Omental fat pad (tissue), 4 donors: ENCODE data around the gene SGCG. TPM values are rescaled to one million over a fixed set of nuclear protein-coding genes. Genes with fewer than 3 reads are reported as not detected.

Experiments used
- ATAC-seq: fragments of 150-250 bp; one replicate; pipeline ENCODE4 v1.9.1; 2016; ENCODE audit warnings: mild to moderate bottlenecking, moderate library complexity; ENCODE audit not compliant: low FRiP score
- DNase-seq: peaks from one replicate; pipeline ENCODE4 v3.0.0-alpha.2; 2019; ENCODE audit warnings: low spot score
- CTCF ChIP-seq, 3 donors: fragments of 450-650 bp; IDR thresholded peaks; one replicate each; pipeline ENCODE4 v1.5.1; 2016 to 2017; ENCODE audit warnings: antibody characterized with exemption in 3 of 3, mild to moderate bottlenecking in 3 of 3, moderate library complexity in 2 of 3
- total RNA-seq, 4 donors: library from RNA; depleted of rRNA; stranded (reverse); fragments of >200 nt; gene quantifications; one replicate each; pipeline ENCODE4 v1.1.0, GENCODE V29; 2016

SGCG gene
- total RNA-seq, 4 donors from 2014 or later, result 1.1 to 3.9 (median 2.6) TPM; not detected in 1

DNA sequence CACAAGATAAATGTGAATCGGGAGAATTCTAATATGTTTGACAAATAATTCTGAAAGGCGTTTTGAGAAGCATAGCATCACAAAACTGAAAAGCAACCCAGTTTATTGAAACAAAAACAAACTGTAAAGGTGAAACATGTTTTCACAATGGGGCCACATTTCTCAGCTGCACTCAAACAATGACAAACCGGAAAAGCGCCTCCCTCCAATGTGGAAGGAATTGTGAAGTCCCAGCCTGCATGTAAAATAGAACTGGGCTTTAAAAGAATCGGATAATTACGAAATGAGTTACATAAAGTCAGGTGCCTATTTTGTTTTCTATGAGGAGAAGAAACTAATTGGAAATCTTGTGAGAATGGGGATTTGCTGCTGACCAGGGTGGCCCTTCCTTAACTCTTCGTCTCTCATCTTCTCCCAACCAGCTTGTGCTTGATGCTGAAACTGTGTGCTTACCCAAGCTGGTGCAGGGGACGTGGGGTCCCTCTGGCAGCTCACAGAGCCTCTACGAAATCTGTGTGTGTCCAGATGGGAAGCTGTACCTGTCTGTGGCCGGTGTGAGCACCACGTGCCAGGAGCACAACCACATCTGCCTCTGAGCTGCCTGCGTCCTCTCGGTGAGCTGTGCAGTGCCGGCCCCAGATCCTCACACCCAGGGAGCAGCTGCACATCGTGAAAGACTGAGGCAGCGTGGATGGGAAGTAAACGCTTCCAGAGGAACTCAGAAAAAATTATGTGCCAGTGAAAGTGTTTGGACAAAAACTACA lies 143.3 kb downstream of the SGCG start:
- DNase-seq (no peak), ATAC-seq (no peak)
- TF ChIP-seq CTCF (IDR thresholded peaks at IDR 0.05), result no peak

GRCh38 chr13:23325191-23325590 lies 144.4 kb downstream of the SGCG start:
- no peak for TF ChIP-seq CTCF (IDR thresholded peaks at IDR 0.05)
- ATAC-seq, result no peak
- DNase-seq, result no peak

- ATAC-seq (no peak), DNase-seq (no peak)
- TF ChIP-seq CTCF (IDR thresholded peaks at IDR 0.05), result no peak
These were observed 149.6 kb downstream of the SGCG start for GRCh38 chr13:23330356-23330755.

DNA sequence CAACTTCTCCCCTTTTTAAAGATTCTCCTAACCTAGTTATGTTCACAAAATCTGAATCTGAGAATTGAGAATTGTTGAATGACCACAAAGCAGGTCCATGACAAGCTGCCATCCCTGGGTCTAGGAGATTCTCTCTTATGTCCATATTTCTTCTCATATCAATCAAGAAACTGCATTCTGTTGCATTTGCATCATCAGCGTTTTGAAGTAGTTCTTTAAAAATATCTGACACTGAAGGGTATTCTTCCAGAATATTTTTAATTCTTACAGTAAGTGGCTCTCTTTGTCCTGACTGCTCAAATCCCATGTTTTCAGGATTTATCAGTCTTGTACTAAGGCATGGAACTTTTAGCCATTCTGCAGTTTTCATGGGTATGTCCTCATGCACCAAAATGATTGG lies 158.4 kb downstream of the SGCG start:
- no peak for DNase-seq
- TF ChIP-seq CTCF (IDR thresholded peaks at IDR 0.05), result no peak
- ATAC-seq, result no peak

- DNase-seq (no peak), ATAC-seq (no peak)
- TF ChIP-seq CTCF (IDR thresholded peaks at IDR 0.05), result no peak
These were observed 164.3 kb downstream of the SGCG start for GRCh38 chr13:23344931-23345595.

- TF ChIP-seq CTCF (IDR thresholded peaks at IDR 0.05), result no peak
- no peak for DNase-seq
- ATAC-seq, result no peak
These were observed 166.8 kb downstream of the SGCG start for GRCh38 chr13:23347601-23348000.
